ENCODE measurements around the gene NALF2. TPM values are rescaled to one million over a fixed set of nuclear protein-coding genes. Genes with fewer than 3 reads are reported as not detected.

Gene NALF2
- total RNA-seq, 1 donor from 2014 or later: 2.0 TPM

DNA sequence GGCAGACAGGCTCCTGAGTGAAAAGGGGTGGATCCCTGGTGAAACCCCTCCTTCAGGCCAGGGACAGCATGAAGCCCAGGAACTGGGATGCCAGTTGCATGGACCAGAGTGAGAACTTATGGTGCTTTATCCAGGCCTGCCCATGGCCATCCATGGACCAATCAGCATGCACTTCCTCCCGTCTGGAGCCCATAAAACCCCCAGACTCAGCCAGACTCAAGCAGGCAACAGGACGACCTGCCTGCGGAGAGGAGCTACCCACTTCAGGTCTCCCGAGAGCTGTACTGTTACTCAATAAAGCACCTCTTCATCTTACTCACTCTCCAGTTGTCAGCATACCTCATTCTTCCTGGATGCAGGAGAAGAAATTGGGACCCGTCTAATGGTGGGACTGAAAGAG is 42.9 kb downstream of the NALF2 start:
- no peaks in the 10 kb centered on the region for H3K36me3 Mint-ChIP-seq (ENCODE audit: low read depth, unreplicated experiment)
- Histone ChIP-seq H3K4me3 (ENCODE audit: insufficient read depth, low read depth, low read length) (no peak overlapping the region), H3K9me3 (ENCODE audit: insufficient read depth, low read depth, low read length) (no peaks in the 10 kb centered on the region), H3K36me3 (ENCODE audit: insufficient read depth, low read length) (no peaks in the 10 kb centered on the region), H3K79me2 (ENCODE audit: insufficient read depth, low read length) (no peaks in the 10 kb centered on the region), H3K4me1 (ENCODE audit: insufficient read depth, low read length) (no peaks in the 10 kb centered on the region), H3K27me3 (ENCODE audit: insufficient read depth, low read length) (no peaks in the 10 kb centered on the region), H3K9ac (ENCODE audit: low read length) (no peak overlapping the region), H3K4me2 (ENCODE audit: low read length) (no peak overlapping the region), H2AFZ (ENCODE audit: low read depth, low read length) (no peak overlapping the region), H4K20me1 (ENCODE audit: insufficient read depth, low read length) (no peaks in the 10 kb centered on the region), H3K27ac (ENCODE audit: low read depth, low read length) (no peak overlapping the region)
- H3K27ac Mint-ChIP-seq (ENCODE audit: unreplicated experiment): no peak overlapping the region
- H3K9me3 Mint-ChIP-seq (ENCODE audit: unreplicated experiment): peaks cover 1% of the 10 kb centered on the region
- H3K4me1 Mint-ChIP-seq (ENCODE audit: low read depth, unreplicated experiment): peaks cover 3% of the 10 kb centered on the region
- DNase-seq (ENCODE audit: low read depth): no peak
- peaks cover 2% of the 10 kb centered on the region for H3K27me3 Mint-ChIP-seq (ENCODE audit: low read depth, unreplicated experiment)
- no peak for TF ChIP-seq EZH2 (IDR thresholded peaks at IDR 0.05; ENCODE audit: insufficient read depth, low read length)
- TF ChIP-seq, protein P1, sequence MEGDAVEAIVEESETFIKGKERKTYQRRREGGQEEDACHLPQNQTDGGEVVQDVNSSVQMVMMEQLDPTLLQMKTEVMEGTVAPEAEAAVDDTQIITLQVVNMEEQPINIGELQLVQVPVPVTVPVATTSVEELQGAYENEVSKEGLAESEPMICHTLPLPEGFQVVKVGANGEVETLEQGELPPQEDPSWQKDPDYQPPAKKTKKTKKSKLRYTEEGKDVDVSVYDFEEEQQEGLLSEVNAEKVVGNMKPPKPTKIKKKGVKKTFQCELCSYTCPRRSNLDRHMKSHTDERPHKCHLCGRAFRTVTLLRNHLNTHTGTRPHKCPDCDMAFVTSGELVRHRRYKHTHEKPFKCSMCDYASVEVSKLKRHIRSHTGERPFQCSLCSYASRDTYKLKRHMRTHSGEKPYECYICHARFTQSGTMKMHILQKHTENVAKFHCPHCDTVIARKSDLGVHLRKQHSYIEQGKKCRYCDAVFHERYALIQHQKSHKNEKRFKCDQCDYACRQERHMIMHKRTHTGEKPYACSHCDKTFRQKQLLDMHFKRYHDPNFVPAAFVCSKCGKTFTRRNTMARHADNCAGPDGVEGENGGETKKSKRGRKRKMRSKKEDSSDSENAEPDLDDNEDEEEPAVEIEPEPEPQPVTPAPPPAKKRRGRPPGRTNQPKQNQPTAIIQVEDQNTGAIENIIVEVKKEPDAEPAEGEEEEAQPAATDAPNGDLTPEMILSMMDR (IDR thresholded peaks at IDR 0.05; ENCODE audit: insufficient read depth, low read depth, low read length): no peak
- FAIRE-seq: no peak
- H3K4me3 Mint-ChIP-seq (ENCODE audit: unreplicated experiment): no peak overlapping the region

DNA sequence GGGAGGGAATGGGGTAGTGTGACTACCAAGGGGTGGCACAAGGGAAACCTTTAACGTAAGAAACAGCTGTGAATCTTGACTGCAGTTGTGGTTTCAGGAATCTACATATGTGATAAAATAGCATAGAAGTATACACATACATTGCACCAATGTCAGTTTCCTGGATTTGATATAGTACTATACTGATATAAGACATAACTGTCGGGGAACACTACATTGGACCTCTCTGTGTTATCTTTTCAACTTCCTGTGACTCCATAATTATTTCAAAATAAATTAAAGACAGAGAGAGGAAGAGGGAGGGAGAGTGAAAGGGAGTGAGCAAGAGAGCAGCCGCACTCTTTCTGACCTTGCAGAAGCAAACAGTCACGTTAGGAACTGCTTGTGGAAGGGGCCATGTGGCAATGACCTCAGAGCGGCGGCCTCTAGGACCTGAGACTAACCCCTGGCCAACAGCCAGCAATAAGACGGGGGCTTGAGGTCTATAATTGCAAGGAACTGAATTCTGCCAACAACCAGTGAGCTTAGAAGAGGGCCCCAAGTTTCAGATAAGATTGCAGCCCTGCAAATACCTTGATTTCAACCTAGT is 47.4 kb downstream of the NALF2 start:
- no peak overlapping the region for H3K27ac Mint-ChIP-seq (ENCODE audit: unreplicated experiment)
- FAIRE-seq: no peak
- peaks cover 2% of the 10 kb centered on the region for H3K27me3 Mint-ChIP-seq (ENCODE audit: low read depth, unreplicated experiment)

DNA sequence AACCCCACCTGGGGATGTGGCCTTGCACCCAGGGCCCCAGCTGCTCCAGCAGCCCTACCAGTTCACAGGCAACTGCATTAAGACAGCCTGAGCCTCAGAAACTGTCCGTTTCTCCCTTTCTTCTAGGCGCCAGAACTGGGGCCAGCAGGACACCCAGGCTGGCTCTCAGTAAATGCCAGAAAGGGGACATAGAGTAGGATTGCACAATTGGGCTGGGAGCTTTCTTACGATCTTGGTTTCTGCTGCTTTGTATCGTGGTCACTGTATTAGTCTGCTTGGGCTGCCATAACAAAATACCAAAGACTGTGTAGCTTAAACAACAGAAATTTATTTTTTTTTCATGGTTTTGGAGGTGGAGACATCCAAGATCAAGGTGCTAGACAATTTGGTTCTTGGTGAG is 48.4 kb downstream of the NALF2 start:
- H3K27me3 ChIP-seq (ENCODE audit: insufficient read depth, low read length): no peaks in the 10 kb centered on the region
- peaks cover 11% of the 10 kb centered on the region for H3K4me1 Mint-ChIP-seq (ENCODE audit: low read depth, unreplicated experiment)
- DNase-seq (ENCODE audit: low read depth) (no peak), FAIRE-seq (peak; percentile 47)
- peaks cover 2% of the 10 kb centered on the region for H3K27me3 Mint-ChIP-seq (ENCODE audit: low read depth, unreplicated experiment)
- H3K4me2 ChIP-seq (ENCODE audit: low read length): no peak overlapping the region
- H3K9ac ChIP-seq (ENCODE audit: low read length): no peak overlapping the region
- H3K79me2 ChIP-seq (ENCODE audit: insufficient read depth, low read length): no peaks in the 10 kb centered on the region
- H3K27ac ChIP-seq (ENCODE audit: low read depth, low read length): no peak overlapping the region
- H3K9me3 ChIP-seq (ENCODE audit: insufficient read depth, low read depth, low read length): no peaks in the 10 kb centered on the region
- H3K4me3 ChIP-seq (ENCODE audit: insufficient read depth, low read depth, low read length): no peak overlapping the region
- no peaks in the 10 kb centered on the region for H3K36me3 ChIP-seq (ENCODE audit: insufficient read depth, low read length)
- H4K20me1 ChIP-seq (ENCODE audit: insufficient read depth, low read length): no peaks in the 10 kb centered on the region
- peaks cover 1% of the 10 kb centered on the region for H3K9me3 Mint-ChIP-seq (ENCODE audit: unreplicated experiment)
- H3K36me3 Mint-ChIP-seq (ENCODE audit: low read depth, unreplicated experiment): no peaks in the 10 kb centered on the region
- H2AFZ ChIP-seq (ENCODE audit: low read depth, low read length): no peak overlapping the region
- no peak overlapping the region for H3K4me3 Mint-ChIP-seq (ENCODE audit: unreplicated experiment)
- H3K4me1 ChIP-seq (ENCODE audit: insufficient read depth, low read length): no peaks in the 10 kb centered on the region
- H3K27ac Mint-ChIP-seq (ENCODE audit: unreplicated experiment): no peak overlapping the region
- TF ChIP-seq EZH2 (IDR thresholded peaks at IDR 0.05; ENCODE audit: insufficient read depth, low read length): no peak

More for the DNA sequence above, 47.4 kb downstream of the NALF2 start:
- Mint-ChIP-seq H3K4me3 (ENCODE audit: unreplicated experiment) (no peak overlapping the region), H3K9me3 (ENCODE audit: unreplicated experiment) (peaks cover 1% of the 10 kb centered on the region), H3K4me1 (ENCODE audit: low read depth, unreplicated experiment) (peaks cover 7% of the 10 kb centered on the region), H3K36me3 (ENCODE audit: low read depth, unreplicated experiment) (no peaks in the 10 kb centered on the region)
- H3K4me3 ChIP-seq (ENCODE audit: insufficient read depth, low read depth, low read length): no peak overlapping the region
- H3K79me2 ChIP-seq (ENCODE audit: insufficient read depth, low read length): no peaks in the 10 kb centered on the region
- H3K27ac ChIP-seq (ENCODE audit: low read depth, low read length): no peak overlapping the region
- DNase-seq (ENCODE audit: low read depth): no peak
- TF ChIP-seq, protein P1 (IDR thresholded peaks at IDR 0.05; ENCODE audit: insufficient read depth, low read depth, low read length): no peak
- no peak for TF ChIP-seq EZH2 (IDR thresholded peaks at IDR 0.05; ENCODE audit: insufficient read depth, low read length)
- H3K9me3 ChIP-seq (ENCODE audit: insufficient read depth, low read depth, low read length): no peaks in the 10 kb centered on the region
- H3K27me3 ChIP-seq (ENCODE audit: insufficient read depth, low read length): no peaks in the 10 kb centered on the region
- H3K4me1 ChIP-seq (ENCODE audit: insufficient read depth, low read length): no peaks in the 10 kb centered on the region
- no peak overlapping the region for H2AFZ ChIP-seq (ENCODE audit: low read depth, low read length)
- H3K9ac ChIP-seq (ENCODE audit: low read length): no peak overlapping the region
- H3K4me2 ChIP-seq (ENCODE audit: low read length): no peak overlapping the region
- H4K20me1 ChIP-seq (ENCODE audit: insufficient read depth, low read length): no peaks in the 10 kb centered on the region
- H3K36me3 ChIP-seq (ENCODE audit: insufficient read depth, low read length): no peaks in the 10 kb centered on the region

Other genes with a start within 250 kb of the NALF2 start
- 1.2 and 1.8 TPM in 2 replicates for gene EDA, start 111.8 kb downstream of the NALF2 start, total RNA-seq

Measured in astrocyte (in vitro differentiated cells and primary cell).